ENCODE results near the gene FES.

DNA sequence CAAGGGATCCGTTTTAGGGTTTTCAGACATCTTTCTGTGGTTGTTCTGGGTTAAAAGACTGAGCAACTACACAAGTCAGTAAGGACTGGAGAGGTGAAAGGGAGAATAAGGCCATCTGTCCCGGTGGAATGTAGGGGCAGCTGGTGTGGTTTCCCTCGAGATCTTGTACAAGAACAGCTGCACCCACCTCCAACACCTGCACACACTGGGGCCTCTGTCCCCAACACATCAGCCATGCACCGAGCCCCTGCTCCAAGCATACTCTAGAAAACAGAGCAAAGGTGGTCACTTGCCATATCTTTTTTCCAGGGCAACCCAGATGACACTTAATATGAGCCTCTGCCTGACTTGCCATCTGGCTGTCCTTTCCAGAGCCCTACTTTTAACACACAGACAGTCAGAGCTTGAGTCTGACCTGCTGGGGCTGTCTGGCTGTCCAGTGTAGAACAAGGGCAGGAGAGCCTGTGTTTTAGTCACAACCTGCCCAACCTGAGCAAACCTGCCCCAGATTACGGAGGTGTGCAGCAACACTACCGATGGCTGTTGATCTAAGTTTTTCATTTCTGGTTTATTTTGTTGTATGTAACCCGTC lies 31.0 kb downstream of the FES start:
- TF ChIP-seq, protein P1, sequence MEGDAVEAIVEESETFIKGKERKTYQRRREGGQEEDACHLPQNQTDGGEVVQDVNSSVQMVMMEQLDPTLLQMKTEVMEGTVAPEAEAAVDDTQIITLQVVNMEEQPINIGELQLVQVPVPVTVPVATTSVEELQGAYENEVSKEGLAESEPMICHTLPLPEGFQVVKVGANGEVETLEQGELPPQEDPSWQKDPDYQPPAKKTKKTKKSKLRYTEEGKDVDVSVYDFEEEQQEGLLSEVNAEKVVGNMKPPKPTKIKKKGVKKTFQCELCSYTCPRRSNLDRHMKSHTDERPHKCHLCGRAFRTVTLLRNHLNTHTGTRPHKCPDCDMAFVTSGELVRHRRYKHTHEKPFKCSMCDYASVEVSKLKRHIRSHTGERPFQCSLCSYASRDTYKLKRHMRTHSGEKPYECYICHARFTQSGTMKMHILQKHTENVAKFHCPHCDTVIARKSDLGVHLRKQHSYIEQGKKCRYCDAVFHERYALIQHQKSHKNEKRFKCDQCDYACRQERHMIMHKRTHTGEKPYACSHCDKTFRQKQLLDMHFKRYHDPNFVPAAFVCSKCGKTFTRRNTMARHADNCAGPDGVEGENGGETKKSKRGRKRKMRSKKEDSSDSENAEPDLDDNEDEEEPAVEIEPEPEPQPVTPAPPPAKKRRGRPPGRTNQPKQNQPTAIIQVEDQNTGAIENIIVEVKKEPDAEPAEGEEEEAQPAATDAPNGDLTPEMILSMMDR (conservative IDR thresholded peaks at IDR 0.05 in 1 of 2, IDR thresholded peaks at IDR 0.05 in 1 of 2; ENCODE audit: low read depth in 1 of 2, low read length in 2 of 2) = no peak
- no peak for TF ChIP-seq EZH2 (IDR thresholded peaks at IDR 0.05; ENCODE audit: low read length, missing control alignments)
